Colonic mucosa (tissue), 4 donors: ENCODE data around the gene OSTC. TPM values are rescaled to one million over a fixed set of nuclear protein-coding genes. Genes with fewer than 3 reads are reported as not detected.

Experiments
- DNase-seq: peaks from one replicate; pipeline ENCODE4 v3.0.0-alpha.2; 2020
- H3K27ac ChIP-seq: fragments of 200-600 bp; one replicate; pipeline ENCODE4 v1.8.0; 2021
- H3K27me3 ChIP-seq: fragments of 200-600 bp; one replicate; pipeline ENCODE4 v1.8.0; 2021
- H3K36me3 ChIP-seq: fragments of 200-600 bp; one replicate; pipeline ENCODE4 v1.8.0; 2021
- H3K4me1 ChIP-seq: fragments of 200-600 bp; one replicate; pipeline ENCODE4 v1.8.0; 2021; ENCODE audit warnings: mild to moderate bottlenecking
- H3K4me3 ChIP-seq: fragments of 200-600 bp; one replicate; pipeline ENCODE4 v1.8.0; 2021
- H3K9ac ChIP-seq, 2 donors: one replicate each; pipeline ENCODE4 v1.7.0; 2013; ENCODE audit warnings: control low read depth in 2 of 2, low read depth in 2 of 2, low read length in 2 of 2
- H3K9me3 ChIP-seq: fragments of 200-600 bp; one replicate; pipeline ENCODE4 v1.8.0; 2021
- CTCF ChIP-seq: fragments of 200-600 bp; IDR thresholded peaks from one replicate; pipeline ENCODE4 v1.8.0; 2022; ENCODE audit warnings: antibody characterized with exemption, mild to moderate bottlenecking
- intact Hi-C: fragments of 100-400 bp; cut with DNase I; formaldehyde crosslinking; loops from one replicate; pipeline ENCODE4 v1.14.1; 2022
- total RNA-seq, 2 donors: library from RNA; stranded (reverse); fragmentation: NEBNext Ultra II Directional in 1 of 2; extraction: Animal tissue kit (Norgen Biotek cat#: 25700) in 1 of 2; gene quantifications; one replicate each; pipeline ENCODE4 v1.2.1, GENCODE V29; 2021
- donor health status: healthy.
- donor health status: DM: no; HTN: no; CAD: no.
- donor health status: DM: no; HTN: no; CAD: no.

OSTC gene
- total RNA-seq: 10 to 100 TPM; 81.4 to 93.7 TPM

- H3K27ac ChIP-seq: peak within 1 kb of the TSS; percentile 80
- H3K4me3 ChIP-seq: peak within 1 kb of the TSS; percentile 70
- no peaks in the 10 kb centered on the region for H3K36me3 ChIP-seq
- intact Hi-C loops: no loop called here
- no peaks in the 10 kb centered on the region for H3K4me1 ChIP-seq
- peak; percentile 97 for DNase-seq
- H3K9me3 ChIP-seq: no peaks in the 10 kb centered on the region
- peak within 1 kb of the TSS; percentile 77 to 89 for H3K9ac ChIP-seq
- no peaks in the 10 kb centered on the region for H3K27me3 ChIP-seq
- TF ChIP-seq CTCF: no peak
Measured at GRCh38 chr4:108650212-108651013, at the start of gene OSTC. OSTC (plus strand) TSS chr4:108650599; CDS start chr4:108650656, 57 bp downstream.

- Histone ChIP-seq H3K36me3 (no peaks in the 10 kb centered on the region), H3K4me1 (no peaks in the 10 kb centered on the region)
- no peak for DNase-seq
Measured at GRCh38 chr4:108601106-108601505, 49.3 kb upstream of the OSTC start.

GRCh38 chr4:108601532-108601931 lies 48.9 kb upstream of the OSTC start:
- H3K36me3 ChIP-seq: no peaks in the 10 kb centered on the region
- intact Hi-C loops: no loop called here
- TF ChIP-seq CTCF: no peak
- H3K27ac ChIP-seq: no peak overlapping the region
- no peak for DNase-seq
- H3K27me3 ChIP-seq: no peaks in the 10 kb centered on the region
- no peaks in the 10 kb centered on the region for H3K9me3 ChIP-seq
- H3K4me1 ChIP-seq: no peaks in the 10 kb centered on the region
- no peak overlapping the region for H3K9ac ChIP-seq
- H3K4me3 ChIP-seq: no peak overlapping the region

More at GRCh38 chr4:108601106-108601505, 49.3 kb upstream of the OSTC start:
- Histone ChIP-seq H3K4me3 (no peak overlapping the region), H3K9ac (no peak overlapping the region), H3K9me3 (no peaks in the 10 kb centered on the region), H3K27ac (no peak overlapping the region), H3K27me3 (no peaks in the 10 kb centered on the region)
- intact Hi-C loops: no loop called here
- TF ChIP-seq CTCF: no peak

- no peaks in the 10 kb centered on the region for H3K36me3 ChIP-seq
- no peaks in the 10 kb centered on the region for H3K27me3 ChIP-seq
- no peaks in the 10 kb centered on the region for H3K4me1 ChIP-seq
- H3K9me3 ChIP-seq: no peaks in the 10 kb centered on the region
- TF ChIP-seq CTCF: no peak
- H3K9ac ChIP-seq: no peak overlapping the region
- intact Hi-C loops: no loop called here
- H3K4me3 ChIP-seq: no peak overlapping the region
- DNase-seq: no peak
- no peak overlapping the region for H3K27ac ChIP-seq
Measured at GRCh38 chr4:108602163-108602562, 48.2 kb upstream of the OSTC start.

GRCh38 chr4:108607079-108607815 lies 43.2 kb upstream of the OSTC start:
- Histone ChIP-seq H3K27me3 (no peaks in the 10 kb centered on the region), H3K36me3 (no peaks in the 10 kb centered on the region), H3K9me3 (no peaks in the 10 kb centered on the region), H3K9ac (no peak overlapping the region), H3K27ac (no peak overlapping the region), H3K4me3 (no peak overlapping the region), H3K4me1 (no peaks in the 10 kb centered on the region)
- intact Hi-C loops: no loop called here
- DNase-seq: no peak
- no peak for TF ChIP-seq CTCF
